ENCODE results near the gene C18orf63. TPM values are rescaled to one million over a fixed set of nuclear protein-coding genes. Genes with fewer than 3 reads are reported as not detected.

C18orf63 gene
- total and polyA plus RNA-seq, 2 experiments from 2014 or later: not detected

DNA sequence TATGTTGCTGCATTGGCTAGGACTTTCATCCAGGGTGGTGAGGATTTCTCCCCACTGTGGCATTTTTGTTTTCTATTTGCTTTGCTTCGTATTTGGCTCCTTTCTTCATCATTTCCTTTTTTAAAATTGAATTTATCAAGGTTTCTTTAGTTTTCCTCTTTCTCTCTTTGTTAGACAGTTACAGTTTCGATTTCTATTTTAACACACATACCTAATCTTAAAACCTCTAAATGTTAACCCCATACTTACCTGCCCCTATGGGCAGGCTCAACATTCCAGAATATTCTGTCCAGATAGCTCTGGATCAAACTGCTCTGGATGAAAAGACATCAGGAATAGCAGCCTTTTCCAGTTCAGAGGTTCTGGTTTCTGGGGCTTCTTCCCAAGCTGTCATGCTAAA, 92.2 kb downstream of the C18orf63 start (continued):
- TF ChIP-seq, protein P1, sequence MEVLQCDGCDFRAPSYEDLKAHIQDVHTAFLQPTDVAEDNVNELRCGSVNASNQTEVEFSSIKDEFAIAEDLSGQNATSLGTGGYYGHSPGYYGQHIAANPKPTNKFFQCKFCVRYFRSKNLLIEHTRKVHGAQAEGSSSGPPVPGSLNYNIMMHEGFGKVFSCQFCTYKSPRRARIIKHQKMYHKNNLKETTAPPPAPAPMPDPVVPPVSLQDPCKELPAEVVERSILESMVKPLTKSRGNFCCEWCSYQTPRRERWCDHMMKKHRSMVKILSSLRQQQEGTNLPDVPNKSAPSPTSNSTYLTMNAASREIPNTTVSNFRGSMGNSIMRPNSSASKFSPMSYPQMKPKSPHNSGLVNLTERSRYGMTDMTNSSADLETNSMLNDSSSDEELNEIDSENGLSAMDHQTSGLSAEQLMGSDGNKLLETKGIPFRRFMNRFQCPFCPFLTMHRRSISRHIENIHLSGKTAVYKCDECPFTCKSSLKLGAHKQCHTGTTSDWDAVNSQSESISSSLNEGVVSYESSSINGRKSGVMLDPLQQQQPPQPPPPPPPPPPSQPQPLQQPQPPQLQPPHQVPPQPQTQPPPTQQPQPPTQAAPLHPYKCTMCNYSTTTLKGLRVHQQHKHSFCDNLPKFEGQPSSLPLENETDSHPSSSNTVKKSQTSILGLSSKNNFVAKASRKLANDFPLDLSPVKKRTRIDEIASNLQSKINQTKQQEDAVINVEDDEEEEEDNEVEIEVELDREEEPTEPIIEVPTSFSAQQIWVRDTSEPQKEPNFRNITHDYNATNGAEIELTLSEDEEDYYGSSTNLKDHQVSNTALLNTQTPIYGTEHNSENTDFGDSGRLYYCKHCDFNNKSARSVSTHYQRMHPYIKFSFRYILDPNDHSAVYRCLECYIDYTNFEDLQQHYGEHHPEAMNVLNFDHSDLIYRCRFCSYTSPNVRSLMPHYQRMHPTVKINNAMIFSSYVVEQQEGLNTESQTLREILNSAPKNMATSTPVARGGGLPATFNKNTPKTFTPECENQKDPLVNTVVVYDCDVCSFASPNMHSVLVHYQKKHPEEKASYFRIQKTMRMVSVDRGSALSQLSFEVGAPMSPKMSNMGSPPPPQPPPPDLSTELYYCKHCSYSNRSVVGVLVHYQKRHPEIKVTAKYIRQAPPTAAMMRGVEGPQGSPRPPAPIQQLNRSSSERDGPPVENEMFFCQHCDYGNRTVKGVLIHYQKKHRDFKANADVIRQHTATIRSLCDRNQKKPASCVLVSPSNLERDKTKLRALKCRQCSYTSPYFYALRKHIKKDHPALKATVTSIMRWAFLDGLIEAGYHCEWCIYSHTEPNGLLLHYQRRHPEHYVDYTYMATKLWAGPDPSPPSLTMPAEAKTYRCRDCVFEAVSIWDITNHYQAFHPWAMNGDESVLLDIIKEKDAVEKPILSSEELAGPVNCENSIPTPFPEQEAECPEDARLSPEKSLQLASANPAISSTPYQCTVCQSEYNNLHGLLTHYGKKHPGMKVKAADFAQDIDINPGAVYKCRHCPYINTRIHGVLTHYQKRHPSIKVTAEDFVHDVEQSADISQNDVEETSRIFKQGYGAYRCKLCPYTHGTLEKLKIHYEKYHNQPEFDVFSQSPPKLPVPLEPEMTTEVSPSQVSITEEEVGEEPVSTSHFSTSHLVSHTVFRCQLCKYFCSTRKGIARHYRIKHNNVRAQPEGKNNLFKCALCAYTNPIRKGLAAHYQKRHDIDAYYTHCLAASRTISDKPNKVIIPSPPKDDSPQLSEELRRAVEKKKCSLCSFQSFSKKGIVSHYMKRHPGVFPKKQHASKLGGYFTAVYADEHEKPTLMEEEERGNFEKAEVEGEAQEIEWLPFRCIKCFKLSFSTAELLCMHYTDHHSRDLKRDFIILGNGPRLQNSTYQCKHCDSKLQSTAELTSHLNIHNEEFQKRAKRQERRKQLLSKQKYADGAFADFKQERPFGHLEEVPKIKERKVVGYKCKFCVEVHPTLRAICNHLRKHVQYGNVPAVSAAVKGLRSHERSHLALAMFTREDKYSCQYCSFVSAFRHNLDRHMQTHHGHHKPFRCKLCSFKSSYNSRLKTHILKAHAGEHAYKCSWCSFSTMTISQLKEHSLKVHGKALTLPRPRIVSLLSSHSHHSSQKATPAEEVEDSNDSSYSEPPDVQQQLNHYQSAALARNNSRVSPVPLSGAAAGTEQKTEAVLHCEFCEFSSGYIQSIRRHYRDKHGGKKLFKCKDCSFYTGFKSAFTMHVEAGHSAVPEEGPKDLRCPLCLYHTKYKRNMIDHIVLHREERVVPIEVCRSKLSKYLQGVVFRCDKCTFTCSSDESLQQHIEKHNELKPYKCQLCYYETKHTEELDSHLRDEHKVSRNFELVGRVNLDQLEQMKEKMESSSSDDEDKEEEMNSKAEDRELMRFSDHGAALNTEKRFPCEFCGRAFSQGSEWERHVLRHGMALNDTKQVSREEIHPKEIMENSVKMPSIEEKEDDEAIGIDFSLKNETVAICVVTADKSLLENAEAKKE (CRISPR knock-in tag; IDR thresholded peaks at IDR 0.05): no peak
- no peak for TF ChIP-seq EZH2 (IDR thresholded peaks at IDR 0.05; ENCODE audit: low read depth, unreplicated experiment)

Other genes with a start within 250 kb of the C18orf63 start
- gene FBXO15, start 168.0 kb upstream of the C18orf63 start, total RNA-seq (2014; rRNA removed; shearing (Covaris generic)): 0.21 and 4.1 TPM in 2 replicates
- 0.53 TPM in 1 of 2 replicates, not detected in the other for gene FBXO15, start 168.0 kb upstream of the C18orf63 start, polyA plus RNA-seq (2016; fragmentation: Nextera tagmentation; extraction: Ambion mirVana)
- 33.0 and 49.2 TPM in 2 replicates for gene TIMM21, start 167.3 kb upstream of the C18orf63 start, total RNA-seq (2014; rRNA removed; shearing (Covaris generic))
- gene TIMM21, start 167.3 kb upstream of the C18orf63 start, polyA plus RNA-seq (2016; fragmentation: Nextera tagmentation; extraction: Ambion mirVana): 76.7 and 97.6 TPM in 2 replicates
- gene CYB5A, start 23.9 kb upstream of the C18orf63 start, total RNA-seq (2014; rRNA removed; shearing (Covaris generic)): 122 and 136 TPM in 2 replicates
- 274 and 283 TPM in 2 replicates for gene CYB5A, start 23.9 kb upstream of the C18orf63 start, polyA plus RNA-seq (2016; fragmentation: Nextera tagmentation; extraction: Ambion mirVana)
- gene DIPK1C, start 141.5 kb downstream of the C18orf63 start, total RNA-seq (2014; rRNA removed; shearing (Covaris generic)): 0.07 TPM in 1 of 2 replicates, not detected in the other
- gene DIPK1C, start 141.5 kb downstream of the C18orf63 start, polyA plus RNA-seq (2016; fragmentation: Nextera tagmentation; extraction: Ambion mirVana): not detected in 2 replicates
- 172 and 175 TPM in 2 replicates for gene CNDP2, start 180.5 kb downstream of the C18orf63 start, total RNA-seq (2014; rRNA removed; shearing (Covaris generic))
- 116 and 117 TPM in 2 replicates for gene CNDP2, start 180.5 kb downstream of the C18orf63 start, polyA plus RNA-seq (2016; fragmentation: Nextera tagmentation; extraction: Ambion mirVana)
- gene CNDP1, start 218.7 kb downstream of the C18orf63 start, total RNA-seq (2014; rRNA removed; shearing (Covaris generic)): 0.03 TPM in 1 of 2 replicates, not detected in the other
- gene CNDP1, start 218.7 kb downstream of the C18orf63 start, polyA plus RNA-seq (2016; fragmentation: Nextera tagmentation; extraction: Ambion mirVana): 0.11 TPM in 1 of 2 replicates, not detected in the other